Measurements from ENCODE around the gene SPP1.
A peak's percentile ranks its signal among the peaks of the same experiment; 100 is the strongest.
"Not testable (repeated sequence)": the region's sequence is repeated elsewhere in the genome, so short reads cannot be mapped to it uniquely, and the experiment has no call there.

SPP1 gene

DNA sequence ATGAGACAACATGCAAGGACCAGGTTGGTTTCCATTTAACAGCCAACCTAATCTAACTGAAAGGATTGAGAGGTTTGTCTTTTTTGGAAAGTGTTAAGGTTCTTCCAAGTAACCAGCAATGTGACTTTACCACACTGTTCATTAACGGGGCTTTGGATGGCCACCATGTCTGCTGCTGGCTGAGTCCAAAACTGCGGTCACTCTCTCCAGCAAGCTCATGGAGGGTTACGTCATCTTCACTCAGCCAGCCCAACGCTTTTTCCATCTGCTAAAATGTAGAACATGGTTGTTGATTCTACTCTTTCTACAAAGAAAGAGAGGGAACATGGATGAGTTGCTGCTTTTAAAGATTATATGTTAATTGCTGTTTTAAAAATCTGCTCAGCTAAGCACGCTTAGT is 43.0 kb downstream of the SPP1 start:
- peak overlapping the region in 1 of 2 donors; percentile 59 for H3K27ac Mint-ChIP-seq

GRCh38 chr4:88021824-88022223 is 46.3 kb downstream of the SPP1 start:
- H3K4me3 Mint-ChIP-seq: no peak overlapping the region
- DNase-seq (no peak), ATAC-seq (no peak)
- no peaks in the 10 kb centered on the region for H3K4me1 Mint-ChIP-seq
- H3K27ac Mint-ChIP-seq: peak overlapping the region; percentile 8 to 50
- H3K27me3 Mint-ChIP-seq: no peaks in the 10 kb centered on the region
- peaks cover 10 to 12% of the 10 kb centered on the region in 2 donors for H3K9me3 Mint-ChIP-seq

More for the DNA sequence above, 43.0 kb downstream of the SPP1 start:
- no peak for ATAC-seq
- Mint-ChIP-seq H3K27me3 (no peaks in the 10 kb centered on the region), H3K4me1 (peaks cover 7% of the 10 kb centered on the region), H3K9me3 (no peaks in the 10 kb centered on the region), H3K4me3 (no peak overlapping the region)
- no peak for DNase-seq

DNA sequence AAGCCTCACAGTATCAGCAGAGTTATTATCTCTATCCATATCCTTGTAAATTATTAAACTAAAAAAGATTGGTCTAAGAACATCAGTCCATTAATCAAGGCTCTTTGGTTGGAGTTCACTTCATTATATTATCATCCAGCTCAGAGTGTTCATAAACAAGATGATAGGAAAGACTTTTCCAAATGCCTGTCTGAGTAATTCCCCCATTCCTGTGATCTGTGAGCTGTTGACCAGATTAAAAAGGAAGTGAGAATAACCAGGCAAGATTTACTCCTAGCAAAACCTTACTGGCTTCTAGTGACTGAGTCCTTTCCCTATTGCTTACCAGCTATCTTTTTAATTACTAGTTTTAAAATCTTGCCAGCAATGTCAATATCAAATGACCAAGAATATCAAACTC is 46.8 kb downstream of the SPP1 start:
- Mint-ChIP-seq H3K27me3 (no peaks in the 10 kb centered on the region), H3K27ac (peak overlapping the region; percentile 8 to 50), H3K4me1 (peaks cover 2% of the 10 kb centered on the region), H3K9me3 (peaks cover 12 to 15% of the 10 kb centered on the region in 2 donors), H3K4me3 (no peak overlapping the region)
- DNase-seq: no peak
- ATAC-seq: no peak

- not testable (repeated sequence) for ATAC-seq
Observed at GRCh38 chr4:88025868-88026661, 50.6 kb downstream of the SPP1 start.

DNA sequence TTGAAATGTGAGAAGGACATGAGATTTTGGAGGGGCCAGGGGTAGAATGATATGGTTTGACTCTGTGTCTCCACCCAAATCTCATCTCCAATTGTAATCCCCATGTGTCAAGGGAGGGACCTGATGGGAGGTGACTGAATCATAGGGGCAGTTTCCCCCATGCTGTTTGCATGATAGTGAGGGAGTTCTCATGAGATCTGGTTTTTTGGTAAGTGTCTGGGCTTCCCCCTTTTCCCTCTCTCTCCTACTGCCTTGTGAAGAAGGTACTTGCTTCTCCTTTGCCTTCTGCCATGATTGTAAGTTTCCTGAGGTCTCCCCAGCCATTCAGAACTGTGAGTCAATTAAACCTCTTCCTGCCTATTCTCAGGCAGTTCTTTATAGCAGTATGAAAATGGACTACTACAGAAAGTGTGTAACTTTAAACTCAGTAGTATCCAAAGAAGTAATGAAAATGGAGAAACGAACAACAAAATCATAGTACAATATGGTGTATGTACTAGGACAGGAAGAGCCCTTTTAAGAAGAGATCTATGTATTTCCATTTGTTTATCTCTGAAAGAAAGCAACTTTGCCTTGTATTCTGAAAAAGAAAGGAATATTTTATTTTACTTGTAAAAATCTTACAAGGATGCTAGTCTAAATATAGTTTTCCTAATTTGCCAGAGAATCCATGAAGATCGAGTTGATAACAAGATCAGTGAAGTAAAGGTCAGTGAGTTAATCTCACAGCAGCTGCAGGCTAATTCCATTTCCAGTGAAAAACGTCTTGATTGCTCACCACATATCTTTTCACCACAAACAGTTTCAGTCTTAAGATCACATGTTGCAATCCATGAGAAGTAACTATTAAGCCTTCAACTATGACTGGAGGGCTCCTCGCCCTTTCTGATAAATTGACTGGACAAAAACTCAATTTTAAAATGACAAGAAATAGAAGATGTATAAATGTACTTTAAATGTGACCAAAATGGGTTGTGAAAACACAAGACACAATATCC is 52.4 kb downstream of the SPP1 start:
- ATAC-seq (peak; percentile 46), DNase-seq (no peak)
- H3K9me3 Mint-ChIP-seq: peaks cover 20 to 23% of the 10 kb centered on the region in 2 donors

More at GRCh38 chr4:88025868-88026661, 50.6 kb downstream of the SPP1 start:
- Mint-ChIP-seq H3K9me3 (peaks cover 20 to 23% of the 10 kb centered on the region in 2 donors), H3K4me1 (peaks cover 14% of the 10 kb centered on the region), H3K27ac (peak overlapping the region in 1 of 2 donors; percentile 75)
- H3K27me3 Mint-ChIP-seq, H3K4me3 Mint-ChIP-seq, DNase-seq: not testable (repeated sequence)

GRCh38 chr4:88028946-88029345 is 53.4 kb downstream of the SPP1 start:
- no peak overlapping the region for H3K27ac Mint-ChIP-seq
- no peak for ATAC-seq

More for the DNA sequence above, 52.4 kb downstream of the SPP1 start:
- H3K27me3 Mint-ChIP-seq: no peaks in the 10 kb centered on the region
- no peak overlapping the region for H3K27ac Mint-ChIP-seq
- H3K4me1 Mint-ChIP-seq: peaks cover 14% of the 10 kb centered on the region
- no peak overlapping the region for H3K4me3 Mint-ChIP-seq

DNA sequence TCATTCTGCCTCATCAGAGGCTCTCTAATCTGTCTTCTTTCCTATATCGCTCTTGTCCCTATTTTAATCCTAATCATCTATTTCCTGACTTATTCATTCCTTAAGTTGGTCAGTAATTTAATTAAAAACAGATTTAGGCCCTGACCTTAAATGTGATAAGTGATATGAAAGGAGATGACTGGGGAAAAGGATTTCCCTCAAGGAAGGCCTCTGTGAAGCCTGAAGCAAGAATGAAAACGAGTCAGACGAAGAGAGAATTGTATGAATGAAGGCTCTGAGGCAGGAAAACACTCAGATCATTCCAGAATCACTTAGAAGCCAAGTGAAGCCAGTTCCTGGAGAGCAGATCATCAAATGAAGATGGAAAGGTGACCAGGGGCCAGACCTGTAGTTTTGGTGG is 54.0 kb downstream of the SPP1 start:
- Mint-ChIP-seq H3K9me3 (peaks cover 20 to 23% of the 10 kb centered on the region in 2 donors), H3K4me1 (peaks cover 14% of the 10 kb centered on the region), H3K27me3 (no peaks in the 10 kb centered on the region), H3K4me3 (no peak overlapping the region), H3K27ac (peak overlapping the region in 1 of 2 donors; percentile 11)
- no peak for DNase-seq
- ATAC-seq: no peak

More at GRCh38 chr4:88028946-88029345, 53.4 kb downstream of the SPP1 start:
- DNase-seq: no peak
- Mint-ChIP-seq H3K4me3 (no peak overlapping the region), H3K27me3 (no peaks in the 10 kb centered on the region), H3K4me1 (peaks cover 14% of the 10 kb centered on the region), H3K9me3 (peaks cover 20 to 23% of the 10 kb centered on the region in 2 donors)

GRCh38 chr4:88030565-88031310 is 55.2 kb downstream of the SPP1 start:
- no peak for DNase-seq
- no peak for ATAC-seq
- H3K9me3 Mint-ChIP-seq: peaks cover 18 to 19% of the 10 kb centered on the region in 2 donors
- peaks cover 14% of the 10 kb centered on the region for H3K4me1 Mint-ChIP-seq
- H3K4me3 Mint-ChIP-seq: no peak overlapping the region
- H3K27me3 Mint-ChIP-seq: no peaks in the 10 kb centered on the region
- no peak overlapping the region for H3K27ac Mint-ChIP-seq
